Liver (tissue), 9 donors: ENCODE data around the gene CYP2S1. TPM values are rescaled to one million over a fixed set of nuclear protein-coding genes. Genes with fewer than 3 reads are reported as not detected.

Source experiments
- DNase-seq: peaks from one replicate; pipeline ENCODE4 v3.0.0-alpha.2; 2017; ENCODE audit warnings: low spot score
- H3K27ac ChIP-seq, 2 donors: one replicate each; pipeline ENCODE4 v1.7.0; 2013; ENCODE audit warnings: inconsistent platforms in 2 of 2, low read length in 2 of 2, control low read depth in 1 of 2, low read depth in 1 of 2, mild to moderate bottlenecking in 1 of 2
- H3K27me3 ChIP-seq, 4 donors: one replicate each; pipeline versions ENCODE4 v1.6.1 to v1.7.0; 2013; ENCODE audit warnings: low read length in 3 of 4, inconsistent platforms in 1 of 4, mild to moderate bottlenecking in 1 of 4, moderate library complexity in 1 of 4; ENCODE audit not compliant: control insufficient read depth in 4 of 4, insufficient read depth in 4 of 4
- H3K36me3 ChIP-seq, 4 donors: one replicate each; pipeline versions ENCODE4 v1.6.1 to v1.7.0; 2013; ENCODE audit warnings: low read length in 3 of 4, mild to moderate bottlenecking in 3 of 4, low read depth in 1 of 4, moderate library complexity in 1 of 4; ENCODE audit not compliant: control insufficient read depth in 4 of 4, insufficient read depth in 3 of 4
- H3K4me1 ChIP-seq, 4 donors: one replicate each; pipeline versions ENCODE4 v1.6.1 to v1.7.0; 2013; ENCODE audit warnings: low read length in 3 of 4, mild to moderate bottlenecking in 3 of 4, moderate library complexity in 1 of 4; ENCODE audit not compliant: control insufficient read depth in 4 of 4, insufficient read depth in 4 of 4
- H3K4me3 ChIP-seq, 3 donors: one replicate each; pipeline versions ENCODE4 v1.6.1 to v1.7.0; 2013; ENCODE audit warnings: low read length in 3 of 3, control low read depth in 1 of 3, low read depth in 1 of 3, mild to moderate bottlenecking in 1 of 3
- H3K9ac ChIP-seq, 2 donors: one replicate each; pipeline ENCODE4 v1.7.0; 2013; ENCODE audit warnings: low read length in 2 of 2, mild to moderate bottlenecking in 2 of 2, moderate library complexity in 2 of 2, control low read depth in 1 of 2, low read depth in 1 of 2
- H3K9me3 ChIP-seq, 4 donors: one replicate each; pipeline versions ENCODE4 v1.6.1 to v1.7.0; 2013; ENCODE audit warnings: low read length in 3 of 4; ENCODE audit not compliant: control insufficient read depth in 4 of 4
- EGR1 ChIP-seq, 2 donors: IDR thresholded peaks; 2 replicates each; pipeline ENCODE4 v1.6.1; 2016 to 2018; ENCODE audit warnings: antibody characterized with exemption in 2 of 2, low read depth in 2 of 2
- FOXA1 ChIP-seq: IDR thresholded peaks from 2 replicates; pipeline ENCODE4 v1.6.1; 2016; ENCODE audit warnings: antibody characterized with exemption
- FOXA2 ChIP-seq: IDR thresholded peaks from 2 replicates; pipeline ENCODE4 v1.6.1; 2016; ENCODE audit warnings: antibody characterized with exemption
- GABPA ChIP-seq, 2 donors: IDR thresholded peaks in 1 of 2; conservative IDR thresholded peaks in 1 of 2; 2 replicates each; pipeline ENCODE4 v1.6.1; 2016; ENCODE audit warnings: antibody characterized with exemption in 2 of 2, mild to moderate bottlenecking in 1 of 2, moderate library complexity in 1 of 2
- HNF4A ChIP-seq, 2 donors: conservative IDR thresholded peaks; 2 replicates each; pipeline ENCODE4 v1.6.1; 2016; ENCODE audit warnings: antibody characterized with exemption in 2 of 2, mild to moderate bottlenecking in 2 of 2
- JUND ChIP-seq, 2 donors: IDR thresholded peaks; 2 replicates each; pipeline ENCODE4 v1.6.1; 2016; ENCODE audit warnings: antibody characterized with exemption in 2 of 2
- MAX ChIP-seq: IDR thresholded peaks from 2 replicates; pipeline ENCODE4 v1.6.1; 2016; ENCODE audit warnings: antibody characterized with exemption
- NR2F2 ChIP-seq: IDR thresholded peaks from 2 replicates; pipeline ENCODE4 v1.6.1; 2016; ENCODE audit warnings: antibody characterized with exemption
- RAD21 ChIP-seq, 2 donors: IDR thresholded peaks; 2 replicates each; pipeline ENCODE4 v1.6.1; 2016; ENCODE audit warnings: antibody characterized with exemption in 2 of 2, mild to moderate bottlenecking in 2 of 2
- RXRA ChIP-seq, 2 donors: IDR thresholded peaks; 2 replicates each; pipeline ENCODE4 v1.6.1; 2017 to 2018; ENCODE audit warnings: antibody characterized with exemption in 2 of 2, mild to moderate bottlenecking in 1 of 2
- SP1 ChIP-seq: IDR thresholded peaks from 2 replicates; pipeline ENCODE4 v1.6.1; 2018; ENCODE audit warnings: antibody characterized with exemption, mild to moderate bottlenecking
- TAF1 ChIP-seq: conservative IDR thresholded peaks from 2 replicates; pipeline ENCODE4 v1.6.1; 2016; ENCODE audit warnings: antibody characterized with exemption, mild to moderate bottlenecking
- YY1 ChIP-seq: IDR thresholded peaks from 2 replicates; pipeline ENCODE4 v1.6.1; 2016; ENCODE audit warnings: antibody characterized with exemption, mild to moderate bottlenecking
- WGBS: extraction: QIAGEN DNeasy Blood & Tissue Kit; methylation state at CpG from one replicate; pipeline ENCODE4 v1.1.7; 2013; 5-methylcytosine and 5-hydroxymethylcytosine counted together
- polyA plus RNA-seq, 2 donors: library from polyadenylated mRNA; stranded (reverse) in 1 of 2; unstranded in 1 of 2; fragments of 200-250 nt in 1 of 2; fragments of >200 nt in 1 of 2; fragmentation: Nextera tagmentation in 1 of 2; extraction: Ambion mirVana in 1 of 2; gene quantifications; one replicate each; pipeline versions ENCODE4 v1.2.1 to v1.2.3, GENCODE V29; 2013 to 2015
- total RNA-seq, 2 donors: library from RNA; depleted of rRNA; stranded (reverse); fragments of >200 nt; gene quantifications; one replicate each; pipeline ENCODE4 v1.2.3, GENCODE V29; 2014
- TF ChIP-seq, protein P1 (sequence below): fragments of 150-350 bp; IDR thresholded peaks from 2 replicates; pipeline ENCODE4 v1.5.1; 2017; ENCODE audit warnings: improper control_type of control experiment, low read depth, low read length; ENCODE audit not compliant: missing input control
- TF ChIP-seq, protein P2 (sequence below): IDR thresholded peaks from 2 replicates; pipeline ENCODE4 v1.6.1; 2016; ENCODE audit warnings: antibody characterized with exemption, mild to moderate bottlenecking
- donor health status: healthy.
- donor health status: healthy.
- donor health status: healthy.
- donor health status: healthy.
- donor health status: healthy.

CYP2S1 gene
- total and polyA plus RNA-seq, 4 donors, result 0.35 to 1.9 (median 1.5) TPM

DNA sequence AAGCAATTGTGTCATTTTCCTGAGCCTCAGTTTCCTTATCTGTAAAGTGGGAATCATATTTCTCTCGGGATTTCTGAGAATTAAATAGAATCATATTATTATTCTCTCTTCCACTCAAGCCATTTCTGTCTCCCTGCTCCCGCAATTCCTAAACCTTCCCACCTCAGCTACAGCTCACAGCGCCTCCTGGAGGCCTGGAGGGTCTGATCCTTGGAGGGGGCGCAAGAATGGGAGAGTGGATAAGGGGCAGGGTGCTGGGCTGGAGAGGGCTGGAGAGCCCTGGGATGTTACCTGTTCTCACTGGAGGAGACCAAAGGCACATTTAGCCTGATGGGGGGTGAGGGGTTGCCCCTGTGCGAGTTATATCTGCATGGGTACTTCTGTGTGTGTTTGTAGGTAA lies 31.1 kb upstream of the CYP2S1 start:
- H3K4me1 ChIP-seq, result no peaks in the 10 kb centered on the region
- no peaks in the 10 kb centered on the region for H3K36me3 ChIP-seq
- no peak overlapping the region for H3K4me3 ChIP-seq
- 92% methylated on average over 5 of the region's 5 CpGs for WGBS
- TF ChIP-seq, protein P1, sequence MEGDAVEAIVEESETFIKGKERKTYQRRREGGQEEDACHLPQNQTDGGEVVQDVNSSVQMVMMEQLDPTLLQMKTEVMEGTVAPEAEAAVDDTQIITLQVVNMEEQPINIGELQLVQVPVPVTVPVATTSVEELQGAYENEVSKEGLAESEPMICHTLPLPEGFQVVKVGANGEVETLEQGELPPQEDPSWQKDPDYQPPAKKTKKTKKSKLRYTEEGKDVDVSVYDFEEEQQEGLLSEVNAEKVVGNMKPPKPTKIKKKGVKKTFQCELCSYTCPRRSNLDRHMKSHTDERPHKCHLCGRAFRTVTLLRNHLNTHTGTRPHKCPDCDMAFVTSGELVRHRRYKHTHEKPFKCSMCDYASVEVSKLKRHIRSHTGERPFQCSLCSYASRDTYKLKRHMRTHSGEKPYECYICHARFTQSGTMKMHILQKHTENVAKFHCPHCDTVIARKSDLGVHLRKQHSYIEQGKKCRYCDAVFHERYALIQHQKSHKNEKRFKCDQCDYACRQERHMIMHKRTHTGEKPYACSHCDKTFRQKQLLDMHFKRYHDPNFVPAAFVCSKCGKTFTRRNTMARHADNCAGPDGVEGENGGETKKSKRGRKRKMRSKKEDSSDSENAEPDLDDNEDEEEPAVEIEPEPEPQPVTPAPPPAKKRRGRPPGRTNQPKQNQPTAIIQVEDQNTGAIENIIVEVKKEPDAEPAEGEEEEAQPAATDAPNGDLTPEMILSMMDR, result no peak
- no peak for TF ChIP-seq RXRA (IDR thresholded peaks at IDR 0.05)
- no peaks in the 10 kb centered on the region for H3K9me3 ChIP-seq
- H3K27ac ChIP-seq, result no peak overlapping the region
- no peak overlapping the region for H3K9ac ChIP-seq
- DNase-seq, result no peak
- no peaks in the 10 kb centered on the region for H3K27me3 ChIP-seq

- H3K9ac ChIP-seq, result no peak overlapping the region
- DNase-seq, result no peak
- H3K4me3 ChIP-seq, result no peak overlapping the region
- no peaks in the 10 kb centered on the region for H3K36me3 ChIP-seq
- no peaks in the 10 kb centered on the region for H3K9me3 ChIP-seq
- no peak for TF ChIP-seq SP1
- TF ChIP-seq FOXA1, result no peak
- TF ChIP-seq GABPA (IDR thresholded peaks at IDR 0.05 in 1 of 2, conservative IDR thresholded peaks at IDR 0.05 in 1 of 2), result no peak
- no peak for TF ChIP-seq RXRA (IDR thresholded peaks at IDR 0.05)
- TF ChIP-seq TAF1, result no peak
- TF ChIP-seq FOXA2, result no peak
- TF ChIP-seq MAX, result no peak
- TF ChIP-seq, protein P2, sequence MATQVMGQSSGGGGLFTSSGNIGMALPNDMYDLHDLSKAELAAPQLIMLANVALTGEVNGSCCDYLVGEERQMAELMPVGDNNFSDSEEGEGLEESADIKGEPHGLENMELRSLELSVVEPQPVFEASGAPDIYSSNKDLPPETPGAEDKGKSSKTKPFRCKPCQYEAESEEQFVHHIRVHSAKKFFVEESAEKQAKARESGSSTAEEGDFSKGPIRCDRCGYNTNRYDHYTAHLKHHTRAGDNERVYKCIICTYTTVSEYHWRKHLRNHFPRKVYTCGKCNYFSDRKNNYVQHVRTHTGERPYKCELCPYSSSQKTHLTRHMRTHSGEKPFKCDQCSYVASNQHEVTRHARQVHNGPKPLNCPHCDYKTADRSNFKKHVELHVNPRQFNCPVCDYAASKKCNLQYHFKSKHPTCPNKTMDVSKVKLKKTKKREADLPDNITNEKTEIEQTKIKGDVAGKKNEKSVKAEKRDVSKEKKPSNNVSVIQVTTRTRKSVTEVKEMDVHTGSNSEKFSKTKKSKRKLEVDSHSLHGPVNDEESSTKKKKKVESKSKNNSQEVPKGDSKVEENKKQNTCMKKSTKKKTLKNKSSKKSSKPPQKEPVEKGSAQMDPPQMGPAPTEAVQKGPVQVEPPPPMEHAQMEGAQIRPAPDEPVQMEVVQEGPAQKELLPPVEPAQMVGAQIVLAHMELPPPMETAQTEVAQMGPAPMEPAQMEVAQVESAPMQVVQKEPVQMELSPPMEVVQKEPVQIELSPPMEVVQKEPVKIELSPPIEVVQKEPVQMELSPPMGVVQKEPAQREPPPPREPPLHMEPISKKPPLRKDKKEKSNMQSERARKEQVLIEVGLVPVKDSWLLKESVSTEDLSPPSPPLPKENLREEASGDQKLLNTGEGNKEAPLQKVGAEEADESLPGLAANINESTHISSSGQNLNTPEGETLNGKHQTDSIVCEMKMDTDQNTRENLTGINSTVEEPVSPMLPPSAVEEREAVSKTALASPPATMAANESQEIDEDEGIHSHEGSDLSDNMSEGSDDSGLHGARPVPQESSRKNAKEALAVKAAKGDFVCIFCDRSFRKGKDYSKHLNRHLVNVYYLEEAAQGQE, result no peak
- TF ChIP-seq YY1, result no peak
- no peak for TF ChIP-seq JUND (IDR thresholded peaks at IDR 0.05)
- no peak for TF ChIP-seq HNF4A (conservative IDR thresholded peaks at IDR 0.05)
- TF ChIP-seq NR2F2, result no peak
- no peak for TF ChIP-seq EGR1 (IDR thresholded peaks at IDR 0.05; ENCODE audit: low read depth in 2 of 2)
- TF ChIP-seq RAD21 (IDR thresholded peaks at IDR 0.05), result no peak
- TF ChIP-seq, protein P1, result no peak
- no peaks in the 10 kb centered on the region for H3K4me1 ChIP-seq
- 79% methylated on average over 14 of the region's 14 CpGs for WGBS
- H3K27ac ChIP-seq, result no peak overlapping the region
- H3K27me3 ChIP-seq, result no peaks in the 10 kb centered on the region
Observed at GRCh38 chr19:41166944-41167804, 25.8 kb upstream of the CYP2S1 start.
